ENCODE measurements around the gene DVL1.
"Not testable (repeated sequence)": the region's sequence is repeated elsewhere in the genome, so short reads cannot be mapped to it uniquely, and the experiment has no call there.

DVL1 gene

DNA sequence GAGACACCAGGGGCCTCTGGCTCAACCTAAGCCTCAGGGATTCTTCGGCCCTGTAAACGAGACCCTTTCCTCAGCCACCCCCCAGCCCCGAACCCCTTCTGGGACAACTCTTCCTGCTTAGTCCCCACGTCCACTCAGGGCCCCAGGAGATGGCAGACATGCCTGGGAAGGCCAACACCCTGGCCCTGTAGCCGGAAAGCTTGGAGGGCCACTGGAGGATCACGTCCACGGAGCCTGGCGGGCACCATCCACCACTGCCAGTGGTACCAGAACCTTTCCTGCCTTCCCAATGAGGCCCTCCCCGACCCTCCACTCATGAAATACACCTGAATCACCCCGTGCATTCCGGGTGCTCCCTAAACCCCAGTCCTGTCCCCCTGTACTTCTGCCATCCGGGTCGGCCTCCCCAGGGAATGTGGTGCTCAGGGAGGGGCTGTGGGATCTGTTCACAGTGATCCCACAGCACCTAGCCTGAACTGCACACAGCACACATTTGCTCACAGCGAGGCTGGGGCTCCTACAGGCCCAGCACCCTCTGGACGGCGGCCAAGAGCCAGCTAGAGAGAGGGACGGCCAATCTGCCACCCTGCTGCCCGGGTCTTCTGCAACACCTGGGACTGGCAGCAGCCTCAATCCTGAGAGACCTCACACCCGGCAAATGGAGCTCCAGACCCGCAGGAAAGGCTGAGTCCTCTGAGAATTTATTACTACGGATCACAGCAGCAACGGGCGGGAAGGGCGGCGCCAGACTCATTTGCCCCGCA, 24.0 kb upstream of the DVL1 start:
- no peak for DNase-seq

DNA sequence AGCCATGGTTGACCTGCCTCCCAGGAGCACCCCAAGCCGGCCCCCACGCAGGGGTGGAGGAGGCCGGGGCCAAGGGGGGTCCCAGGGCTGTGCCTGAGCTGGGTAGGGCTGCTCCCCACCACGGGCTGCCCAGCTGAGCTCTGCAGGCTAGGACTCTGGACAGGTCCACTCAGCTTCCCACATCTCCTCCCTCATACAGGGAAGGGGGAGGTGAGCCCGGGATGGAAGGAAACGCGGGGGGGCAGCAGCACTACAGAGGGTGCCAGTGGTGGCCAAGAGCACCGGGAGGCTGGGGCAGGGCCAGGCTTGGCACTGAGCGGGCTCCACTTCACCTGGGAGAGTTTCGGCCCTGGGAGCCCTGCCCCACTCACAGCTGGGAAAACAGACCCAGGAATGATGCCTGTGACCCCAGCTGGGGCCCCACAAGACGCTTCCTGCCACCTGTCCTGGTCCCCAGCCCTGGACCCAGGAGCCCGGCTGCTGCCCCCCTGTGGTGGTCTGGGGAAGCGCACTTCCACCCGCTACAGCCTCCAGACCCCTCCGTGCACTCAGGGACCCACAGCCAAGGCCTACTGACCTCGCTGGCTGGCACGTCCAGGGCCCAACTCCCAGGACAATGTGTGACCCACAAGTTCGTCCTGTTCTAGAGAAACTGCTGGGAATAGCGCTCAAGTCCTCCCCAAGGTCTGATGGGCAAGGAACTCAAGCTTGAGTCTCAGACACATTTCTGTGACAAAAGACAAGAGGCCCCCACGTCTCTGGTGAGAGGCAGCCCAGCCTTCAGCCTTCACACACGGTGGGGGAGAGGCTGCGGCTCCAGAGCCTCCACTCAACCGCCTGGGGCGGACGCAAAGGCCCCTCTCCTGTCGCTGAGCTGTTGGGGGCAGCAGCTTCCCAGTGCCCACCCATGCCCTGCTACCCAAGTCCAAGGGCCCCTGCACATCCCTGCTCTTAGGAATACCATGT, 22.8 kb upstream of the DVL1 start:
- DNase-seq, result peak; percentile 40 to 52

DNA sequence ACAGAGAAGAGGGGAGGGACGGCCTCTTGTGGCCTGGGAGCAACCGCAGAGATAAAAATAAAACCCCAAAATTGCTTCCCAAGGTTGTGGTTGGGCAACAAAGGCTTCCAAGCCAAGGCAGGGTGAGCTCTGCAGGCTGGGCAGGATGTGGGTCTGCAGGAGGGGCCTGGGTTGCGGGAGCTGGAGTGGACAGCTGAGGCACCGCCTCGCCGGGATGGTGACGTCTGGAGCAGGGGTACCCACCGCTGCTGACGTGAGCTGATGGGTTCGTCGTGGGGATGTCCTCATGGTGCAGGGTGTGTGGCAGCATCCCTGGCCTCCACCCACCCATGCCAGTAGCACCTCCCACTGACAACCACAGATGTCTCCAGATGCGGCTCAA, 22.1 kb upstream of the DVL1 start:
- DNase-seq, result no peak

DNA sequence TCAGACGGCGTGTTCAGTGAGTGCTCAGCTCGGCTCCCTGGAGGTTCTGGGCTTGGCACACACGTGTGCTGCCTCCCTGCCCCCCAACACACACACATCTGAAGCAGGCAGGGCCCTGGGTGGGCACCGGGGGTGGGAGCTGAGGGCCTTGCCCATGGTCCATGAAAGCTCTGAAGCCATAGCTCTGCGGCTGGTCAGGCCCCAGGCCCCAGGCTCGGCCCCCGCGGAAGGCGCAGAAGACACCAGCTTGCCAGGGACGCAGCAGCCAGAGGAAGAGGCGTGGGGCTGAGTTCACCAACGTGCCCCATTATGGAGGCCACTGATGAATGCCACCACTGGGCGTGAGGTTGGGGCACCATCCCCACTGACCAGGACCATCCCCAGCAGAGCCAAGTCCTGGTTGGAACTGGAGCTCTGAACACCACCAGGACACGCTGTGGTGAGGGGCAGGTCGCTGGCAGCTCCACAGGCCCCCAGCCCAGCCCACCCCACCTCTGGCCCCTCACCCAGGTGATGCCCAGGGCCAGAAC, 21.6 kb upstream of the DVL1 start:
- DNase-seq, result no peak

DNA sequence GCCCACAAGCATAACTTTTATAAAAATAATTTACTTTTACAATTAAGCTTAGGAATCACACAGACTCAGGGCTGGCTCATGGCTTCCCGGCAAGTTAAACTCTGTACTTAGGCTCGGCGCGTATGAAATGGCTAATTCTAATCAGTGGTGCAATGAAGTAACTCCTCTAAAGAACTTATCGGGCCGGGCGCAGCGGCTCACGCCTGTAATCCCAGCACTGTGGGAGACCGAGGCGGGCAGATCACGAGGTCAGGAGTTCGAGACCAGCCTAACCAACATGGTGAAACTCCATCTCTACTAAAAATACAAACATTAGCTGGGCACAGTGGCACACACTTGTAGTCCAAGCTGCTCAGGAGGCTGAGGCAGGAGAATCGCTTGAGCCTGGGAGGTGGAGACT, 20.9 kb upstream of the DVL1 start:
- DNase-seq, result not testable (repeated sequence)

DNA sequence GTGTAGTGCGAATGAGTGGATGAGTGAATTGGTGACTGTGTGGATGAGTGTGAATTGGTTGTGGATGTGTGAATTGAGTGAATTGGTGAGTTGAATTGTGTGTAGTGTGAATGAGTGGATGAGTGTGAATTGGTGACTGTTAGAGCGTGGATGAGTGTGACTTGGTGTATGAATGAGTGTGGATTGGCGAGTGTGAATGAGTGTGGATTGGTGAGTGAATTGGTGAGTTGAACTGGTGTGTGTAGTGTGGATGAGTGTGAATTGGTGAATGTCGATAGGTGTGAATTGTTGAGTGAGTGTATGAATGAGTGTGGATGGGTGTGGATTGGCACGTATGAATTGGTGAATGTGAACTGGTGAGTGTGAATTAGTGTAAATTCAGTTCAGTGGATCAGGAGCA, 18.1 kb upstream of the DVL1 start:
- DNase-seq, result no peak

DNA sequence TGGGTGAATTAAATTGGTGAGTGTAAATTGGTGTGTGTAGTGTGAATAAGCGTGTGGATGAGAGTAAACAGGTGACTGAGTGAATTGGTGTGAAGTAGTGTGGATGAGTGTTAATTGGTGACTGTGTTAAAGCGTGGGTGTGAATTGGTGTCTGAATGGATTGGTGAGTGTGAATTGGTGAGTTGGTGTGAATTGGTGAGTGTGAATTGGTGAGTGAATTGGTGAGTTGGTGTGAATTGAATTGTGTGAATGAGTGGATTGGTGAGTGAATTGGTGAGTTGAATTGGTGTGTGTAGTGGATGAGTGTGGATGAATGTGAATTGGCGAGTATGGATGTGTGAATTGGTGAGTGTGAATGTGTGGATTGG, 17.5 kb upstream of the DVL1 start:
- no peak for DNase-seq

DNA sequence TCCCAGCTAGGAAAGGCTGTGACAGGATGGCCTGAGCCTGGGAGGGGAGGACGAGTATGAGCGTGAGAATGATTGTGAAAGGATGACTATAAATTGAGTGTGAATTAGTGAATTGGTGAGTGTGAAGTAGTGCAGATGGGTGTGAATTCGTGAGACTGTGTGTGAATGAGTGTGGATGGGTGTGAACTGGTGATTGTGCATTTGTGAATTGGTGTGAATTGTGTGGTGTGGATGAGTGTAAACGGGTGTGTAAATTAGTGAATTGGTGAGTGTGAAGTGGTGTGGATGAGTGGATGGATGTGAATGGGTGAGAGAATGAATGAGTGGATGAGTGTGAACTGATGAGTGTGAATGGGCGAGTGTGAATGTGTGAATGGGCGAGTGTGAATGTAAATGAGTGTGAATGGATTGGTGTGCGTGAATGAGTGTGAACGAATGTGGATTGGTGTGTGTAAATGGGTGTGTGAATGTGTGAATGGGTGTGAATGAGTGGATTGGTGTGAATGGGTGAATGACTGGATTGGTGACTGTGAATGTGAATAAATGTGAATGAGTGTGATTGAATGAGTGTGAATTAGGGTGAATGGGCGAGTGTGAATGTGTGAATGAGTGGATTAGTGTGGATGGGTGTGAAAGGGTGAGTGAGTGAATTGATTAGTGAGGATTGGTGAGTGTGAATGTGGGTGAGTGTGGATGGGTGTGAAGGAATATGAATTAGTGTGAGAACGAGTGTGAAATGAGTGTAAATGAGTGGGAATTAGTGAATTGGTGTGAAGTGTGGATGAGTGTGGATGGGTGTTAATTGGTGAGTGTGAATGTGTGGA, 16.9 kb upstream of the DVL1 start:
- no peak for DNase-seq

DNA sequence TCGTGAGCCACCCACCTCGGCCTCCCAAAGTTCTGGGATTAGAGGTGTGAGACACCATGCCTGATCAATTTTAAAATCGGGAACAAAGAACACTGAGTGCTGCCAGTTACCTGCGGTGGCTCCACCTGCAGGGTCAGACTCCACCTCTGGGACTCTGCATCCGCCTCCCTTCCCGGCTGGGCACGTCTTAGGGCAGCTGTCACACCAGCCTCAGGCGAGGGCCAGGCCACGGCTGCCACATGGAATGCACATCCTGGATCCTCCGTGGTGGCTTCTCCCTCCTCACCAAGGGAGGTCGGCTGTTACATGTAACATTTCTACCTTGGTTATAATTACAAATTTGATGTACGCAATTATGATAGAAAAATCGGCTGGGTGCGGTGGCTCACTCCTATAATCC, 15.0 kb upstream of the DVL1 start:
- no peak for DNase-seq

DNA sequence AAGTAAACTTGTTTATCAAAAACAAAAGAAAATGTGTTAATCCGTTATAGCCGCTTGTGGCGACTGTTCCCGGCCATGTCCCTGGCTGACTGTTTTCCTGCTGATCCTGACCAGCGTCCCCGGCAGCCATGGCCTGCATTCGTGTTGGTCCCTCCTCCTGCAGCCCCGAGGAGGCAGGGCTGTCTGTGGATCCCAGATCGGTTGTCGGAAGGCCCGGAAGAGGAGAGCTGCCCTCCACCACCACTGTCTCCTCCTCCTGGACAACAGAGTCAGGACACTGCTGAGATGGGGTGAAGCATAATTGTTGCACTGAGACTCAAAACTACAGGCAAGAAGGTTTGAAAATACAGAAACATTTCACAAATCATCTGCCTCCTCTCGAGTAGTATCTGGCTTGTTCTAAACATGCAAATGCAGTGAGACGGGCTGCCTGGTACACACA, 12.8 kb upstream of the DVL1 start:
- no peak for DNase-seq

DNA sequence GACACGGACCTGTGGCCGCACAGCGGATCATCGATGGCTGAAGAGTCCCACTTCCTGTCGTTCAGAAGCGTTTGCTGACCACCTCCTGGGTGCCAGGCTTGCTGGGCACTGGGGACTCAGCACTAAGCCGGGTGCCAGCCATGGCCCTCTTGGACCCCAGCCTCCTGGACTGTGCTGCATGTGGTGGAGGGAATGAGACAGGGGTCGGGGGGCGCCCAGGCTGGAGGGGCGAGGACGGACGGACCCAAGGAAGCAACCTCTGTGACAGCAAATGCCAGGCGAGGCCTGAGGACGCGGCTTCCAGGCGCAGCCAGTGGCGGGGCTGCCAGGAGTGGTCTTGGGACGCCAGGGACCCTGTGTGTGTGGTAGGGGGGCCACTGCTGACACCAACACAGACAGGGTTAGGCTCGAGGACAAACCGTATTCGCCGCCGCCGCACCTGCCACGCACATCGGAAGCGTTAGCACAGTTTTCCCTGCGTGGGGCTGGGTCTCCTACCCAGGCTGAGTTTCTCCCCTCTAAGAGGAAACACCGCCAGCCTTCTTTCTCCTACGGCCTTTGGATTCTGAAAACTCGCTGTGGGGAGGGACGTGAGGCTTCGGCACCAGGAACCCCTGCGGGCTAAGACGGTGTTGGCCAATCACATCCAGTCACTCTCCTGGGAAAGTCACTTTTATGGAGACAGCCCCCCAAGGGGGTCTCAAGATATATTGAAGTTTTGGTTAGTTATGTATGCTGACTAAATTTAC, 12.2 kb upstream of the DVL1 start:
- DNase-seq, result no peak

DNA sequence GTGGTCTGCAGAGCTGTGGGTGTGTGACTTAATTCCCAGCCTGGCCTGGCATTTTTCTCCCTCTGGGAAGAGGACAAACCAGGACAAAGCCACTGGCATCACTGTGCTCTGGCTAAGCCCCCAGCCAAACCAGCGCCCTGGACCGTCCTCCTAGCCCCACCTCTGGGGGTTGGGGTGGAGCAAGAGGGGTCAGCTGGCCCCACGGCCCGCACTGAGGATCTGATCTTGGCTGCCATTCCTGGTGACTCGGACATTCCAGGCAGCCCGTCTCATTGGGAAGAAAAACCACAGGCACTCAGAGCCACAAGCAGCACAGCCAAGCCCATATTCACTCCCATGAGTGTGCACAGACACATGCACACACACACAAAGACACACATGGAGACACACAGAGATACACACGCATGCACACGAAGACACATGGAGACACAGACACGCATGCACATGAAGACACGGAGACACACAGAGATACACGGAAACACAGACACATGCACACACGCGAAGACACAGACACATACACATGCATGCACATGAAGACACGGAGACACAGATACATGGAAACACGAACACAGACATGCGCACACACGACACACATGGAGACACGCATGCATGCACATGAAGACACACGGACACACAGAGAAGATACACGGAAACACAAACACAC, 11.4 kb upstream of the DVL1 start:
- DNase-seq, result no peak

DNA sequence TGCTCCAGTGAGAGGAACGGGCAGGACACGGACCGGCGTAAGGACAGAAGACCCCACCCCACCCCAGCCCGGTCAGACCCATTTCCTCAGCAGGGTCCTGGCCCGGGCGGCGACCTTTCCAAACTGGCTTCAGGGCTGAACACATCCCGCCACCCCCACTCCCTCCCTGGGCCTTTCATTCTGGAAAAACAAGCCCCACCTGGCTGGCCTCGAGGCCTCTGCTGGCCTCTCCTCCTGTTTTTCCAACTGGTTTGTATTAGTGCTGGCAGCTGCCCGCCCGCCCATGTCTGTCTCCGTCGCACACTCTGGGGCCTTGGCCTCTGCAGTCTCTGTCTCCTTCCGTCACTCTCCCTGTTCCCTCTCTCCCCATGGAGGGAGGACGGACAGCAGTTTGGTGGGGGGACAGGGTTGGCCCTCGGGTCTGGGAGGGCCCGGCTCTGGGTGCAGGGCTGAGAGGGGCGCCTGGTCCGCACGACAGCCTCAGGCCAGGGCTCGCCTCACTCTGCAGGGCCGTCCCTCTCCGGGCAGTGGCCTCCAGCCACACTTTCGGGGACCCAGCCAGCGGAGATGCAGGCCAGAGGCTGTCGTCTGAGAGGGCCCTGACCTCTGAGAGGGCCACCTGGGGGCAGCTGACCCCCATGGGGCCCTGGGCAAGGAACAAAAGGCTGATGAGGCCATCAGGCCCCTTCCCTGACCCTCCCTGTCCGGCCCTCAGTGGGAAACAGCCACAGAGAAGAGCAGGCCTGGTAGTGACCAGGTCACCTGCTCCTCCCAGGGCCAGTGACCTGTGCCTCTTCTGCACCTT, 10.6 kb upstream of the DVL1 start:
- DNase-seq, result no peak

DNA sequence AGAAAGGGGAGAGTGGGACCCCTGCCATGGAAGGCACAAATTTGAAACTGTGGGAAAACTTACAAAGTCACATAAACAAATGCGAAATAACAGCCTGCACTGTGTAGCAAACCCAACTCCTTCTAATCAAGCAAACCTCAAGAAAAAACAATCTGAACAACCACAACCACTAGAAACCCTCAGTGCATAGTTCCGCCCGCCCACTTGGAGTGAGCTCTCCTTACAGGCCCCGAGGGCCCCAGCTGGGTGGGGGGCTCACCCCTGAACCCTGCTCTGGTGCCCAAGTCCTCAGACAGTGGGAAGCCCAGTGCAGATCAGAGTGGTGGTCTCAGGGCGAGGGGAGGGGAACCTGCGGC, 10.1 kb upstream of the DVL1 start:
- DNase-seq, result no peak

DNA sequence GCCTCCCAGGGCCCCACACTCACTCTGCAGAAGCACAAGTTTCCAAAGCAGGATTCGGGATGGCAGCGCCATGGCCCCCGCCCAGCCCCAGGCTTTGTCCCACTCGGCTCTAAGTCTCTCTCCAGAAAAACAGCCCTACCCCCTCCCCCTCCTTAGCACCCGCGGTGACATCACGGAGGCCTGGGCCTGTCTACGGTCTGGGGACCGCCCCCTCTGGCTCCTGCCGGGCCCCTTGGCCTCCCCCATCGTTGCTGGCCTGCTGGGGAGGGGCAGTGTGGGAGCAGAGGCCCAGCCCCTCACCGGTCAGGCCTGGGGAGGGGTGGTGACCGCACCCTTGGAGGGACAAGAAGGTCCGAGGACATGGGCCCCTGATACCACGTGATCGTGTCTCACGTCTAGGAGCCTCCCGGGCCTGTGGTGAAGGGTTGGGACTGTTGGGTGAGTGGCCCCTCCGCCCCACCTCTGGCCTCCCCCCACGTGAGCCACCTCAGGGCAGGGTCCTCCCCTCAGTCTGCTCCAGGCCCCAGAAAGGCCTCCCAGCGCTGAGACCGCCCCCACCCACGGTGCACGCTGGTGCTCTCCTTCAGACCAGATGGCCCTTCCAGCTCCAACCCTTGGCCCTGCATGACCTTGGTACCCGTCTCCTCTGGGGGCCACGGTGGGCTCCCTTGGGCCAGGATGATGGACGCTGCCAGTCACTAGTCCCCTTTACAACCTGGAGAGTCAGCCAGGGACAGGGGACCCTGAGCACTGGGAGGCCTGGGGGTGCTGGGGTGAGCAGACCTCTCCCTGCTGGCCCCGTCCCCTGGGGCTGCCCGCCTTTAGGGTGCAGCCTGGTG, 9.4 kb upstream of the DVL1 start, which contains the start of gene MXRA8:
TSS of gene MXRA8 (minus strand) at position 123 of the 839 bp plus-strand sequence. CDS start at position 72, 51 bp downstream.
- DNase-seq, result no peak

DNA sequence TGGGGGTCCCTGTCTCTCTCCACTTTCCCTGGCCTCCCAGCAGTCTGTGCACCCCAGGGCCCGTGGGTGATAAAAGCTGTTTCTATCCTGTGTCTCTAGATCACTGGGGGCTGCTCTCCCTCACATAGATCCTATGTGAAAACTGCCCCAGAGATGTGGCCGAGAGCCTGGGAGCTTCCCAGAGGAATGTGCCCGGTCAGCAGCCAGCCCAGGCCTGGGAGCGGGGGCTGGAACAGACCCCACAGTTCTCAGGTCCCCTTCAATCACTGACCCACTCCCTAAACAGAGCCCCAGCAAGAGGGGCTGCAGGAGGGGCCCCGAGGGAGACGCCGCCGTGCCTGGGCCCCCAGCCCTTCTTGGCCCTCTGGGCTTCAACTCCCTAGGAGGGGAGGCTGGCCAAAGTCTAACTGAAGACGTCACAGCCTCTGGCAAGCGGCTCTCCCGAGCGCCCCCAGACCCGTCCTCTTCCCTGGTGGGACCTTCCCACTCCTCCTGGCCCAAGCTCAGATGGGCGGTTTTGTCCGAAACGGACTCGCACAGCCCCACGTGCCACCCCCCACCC, 8.7 kb upstream of the DVL1 start:
- DNase-seq, result no peak

DNA sequence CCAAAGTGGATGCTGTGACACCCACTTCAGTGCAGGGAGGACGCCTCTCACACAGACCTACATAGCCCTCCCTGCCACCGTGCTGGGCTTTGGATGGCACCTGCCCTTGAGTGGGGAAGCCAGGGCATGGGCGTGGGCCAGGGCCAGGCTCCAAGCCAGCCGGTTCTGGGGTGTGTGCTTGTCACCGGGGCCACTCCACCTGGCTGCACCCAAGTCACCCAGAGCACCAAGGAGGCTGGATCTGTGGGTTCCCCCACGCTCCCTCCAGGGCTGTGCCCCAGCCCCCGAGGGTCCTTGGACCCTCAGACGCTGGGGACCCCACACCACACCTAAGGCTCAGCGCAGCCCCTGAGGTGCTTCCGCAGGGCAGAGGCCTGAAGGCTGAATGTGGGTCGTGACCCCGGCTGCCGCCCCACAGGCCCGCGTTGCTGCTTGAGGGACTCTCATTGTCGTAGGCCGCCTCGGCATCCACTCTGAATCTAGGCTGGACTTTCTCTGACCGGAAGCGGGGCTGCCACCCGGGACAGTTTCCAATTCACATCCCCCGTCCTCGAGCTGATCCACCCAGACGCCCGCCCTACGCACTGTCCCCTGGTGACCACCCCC, 7.7 kb upstream of the DVL1 start:
- no peak for DNase-seq

DNA sequence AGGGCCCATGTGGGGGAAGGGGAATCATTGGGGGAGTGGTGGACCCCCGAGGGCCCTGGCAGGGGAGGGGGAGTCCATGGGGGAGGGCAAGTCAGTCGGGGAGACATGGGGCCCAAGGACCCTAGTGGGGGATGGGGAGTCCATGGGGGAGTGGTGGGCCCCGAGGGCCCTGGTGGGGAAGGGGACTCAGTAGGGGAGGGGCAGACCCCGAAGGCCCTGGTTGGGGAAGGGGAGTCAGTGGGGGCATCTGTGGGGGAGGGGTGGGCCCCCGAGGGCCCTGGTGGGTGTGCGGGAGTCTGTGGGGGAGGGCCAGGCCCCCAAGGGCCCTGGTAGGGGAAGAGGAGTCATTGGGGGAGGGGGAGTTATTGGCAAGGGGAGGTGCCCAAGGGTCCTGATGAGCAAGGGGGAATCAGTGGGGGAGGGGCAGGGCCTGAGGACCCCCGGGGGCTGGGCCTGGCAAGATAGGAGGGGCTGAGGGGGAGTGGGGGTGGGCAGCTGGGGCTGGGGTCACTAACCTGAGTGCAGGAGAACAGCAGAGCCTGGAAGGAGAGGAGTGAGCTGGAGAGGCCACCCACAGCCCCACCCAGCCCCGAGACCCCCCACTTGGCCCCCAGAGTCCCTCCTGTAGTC, 7.1 kb upstream of the DVL1 start:
- no peak for DNase-seq
